Kidney (tissue), 14 donors: ENCODE results near the gene ZNF226. TPM values are rescaled to one million over a fixed set of nuclear protein-coding genes. Genes with fewer than 3 reads are reported as not detected.
"Not testable (repeated sequence)": the region's sequence is repeated elsewhere in the genome, so short reads cannot be mapped to it uniquely, and the experiment has no call there.

Experiments
- DNase-seq, 5 donors: peaks; one replicate each; pipeline ENCODE4 v3.0.0-alpha.2; 2013 to 2020
- FAIRE-seq: peaks from 2 replicates; lab custom pipeline; 2012; peaks lifted over from hg19 to GRCh38; lab: Jason Lieb, UNC
- H3K27ac ChIP-seq, 2 donors: one replicate each; pipeline ENCODE4 v1.7.0; 2013; ENCODE audit warnings: low read depth in 2 of 2, low read length in 2 of 2, inconsistent platforms in 1 of 2
- H3K27me3 ChIP-seq: one replicate; pipeline ENCODE4 v1.7.1; 2013; ENCODE audit warnings: low read length, inconsistent platforms; ENCODE audit not compliant: control insufficient read depth, insufficient read depth
- H3K36me3 ChIP-seq, 3 donors: one replicate each; pipeline versions ENCODE4 v1.7.0 to v1.7.1; 2013; ENCODE audit warnings: low read length in 3 of 3, control low read depth in 1 of 3, inconsistent platforms in 1 of 3; ENCODE audit not compliant: insufficient read depth in 3 of 3, control insufficient read depth in 2 of 3
- H3K4me1 ChIP-seq, 3 donors: one replicate each; pipeline versions ENCODE4 v1.7.0 to v1.7.1; 2013; ENCODE audit warnings: low read length in 3 of 3, inconsistent platforms in 1 of 3, low read depth in 1 of 3; ENCODE audit not compliant: control insufficient read depth in 2 of 3, insufficient read depth in 2 of 3
- H3K4me3 ChIP-seq, 3 donors: one replicate each; pipeline versions ENCODE4 v1.7.0 to v1.8.1; 2013; ENCODE audit warnings: low read length in 3 of 3, control low read depth in 1 of 3, inconsistent platforms in 1 of 3
- H3K9ac ChIP-seq, 3 donors: one replicate each; pipeline versions ENCODE4 v1.7.0 to v1.7.1; 2013; ENCODE audit warnings: low read length in 3 of 3, control low read depth in 1 of 3, inconsistent platforms in 1 of 3
- H3K9me3 ChIP-seq, 3 donors: one replicate each; pipeline versions ENCODE4 v1.7.0 to v1.7.1; 2013; ENCODE audit warnings: low read length in 3 of 3, control low read depth in 1 of 3, inconsistent platforms in 1 of 3; ENCODE audit not compliant: control insufficient read depth in 2 of 3, insufficient read depth in 1 of 3
- CTCF ChIP-seq: IDR thresholded peaks from 3 replicates; pipeline ENCODE4 v1.5.1; 2012; ENCODE audit warnings: mild to moderate bottlenecking, moderate library complexity, borderline replicate concordance; ENCODE audit not compliant: insufficient read depth; ENCODE audit errors: extremely low read depth
- intact Hi-C: fragments of 100-400 bp; cut with DNase I; formaldehyde crosslinking; loops from one replicate; pipeline ENCODE4 v1.11.1; 2022
- polyA plus RNA-seq: library from polyadenylated mRNA; stranded (reverse); fragments of 350-450 nt; fragmentation: Illumina TruSeq; extraction: RNeasy Lipid Tissue Mini Kit (QIAGEN cat#74804); gene quantifications from one replicate; pipeline ENCODE4 v1.2.3, GENCODE V29; 2014; ENCODE audit warnings: low read depth, low replicate concordance; ENCODE audit not compliant: insufficient read depth
- total RNA-seq: library from RNA; stranded (reverse); fragmentation: NEBNext Ultra II Directional; extraction: Animal tissue kit (Norgen Biotek cat#: 25700); gene quantifications from one replicate; pipeline ENCODE4 v1.2.1, GENCODE V29; 2021
- donor health status: control.
- donor health status: control.
- donor health status: control.
- donor health status: control.
- donor health status: control.
- donor health status: DM: yes; HTN: yes; CAD: no.
- donor health status: Normal renal cell carcinoma (clear cell type).

ZNF226 gene
- total and polyA plus RNA-seq, 2 donors from 2014 or later, result 27.4 to 29.3 TPM

- H3K36me3 ChIP-seq, result peaks cover 15 to 62% (median 38%) of the 10 kb centered on the region in 3 donors
- FAIRE-seq (no peak), DNase-seq (no peak)
- peaks cover 3 to 26% (median 10%) of the 10 kb centered on the region in 3 donors for H3K9me3 ChIP-seq
- no peak overlapping the region for H3K27ac ChIP-seq
- intact Hi-C loops, result no loop called here
- no peak overlapping the region for H3K9ac ChIP-seq
- H3K4me3 ChIP-seq, result no peak overlapping the region
- H3K4me1 ChIP-seq, result no peaks in the 10 kb centered on the region
- no peak for TF ChIP-seq CTCF
- H3K27me3 ChIP-seq, result no peaks in the 10 kb centered on the region
These were observed 13.4 kb upstream of the ZNF226 start for GRCh38 chr19:44151491-44151890.

GRCh38 chr19:44156475-44156874 is 8.4 kb upstream of the ZNF226 start:
- no peak for FAIRE-seq
- H3K9ac ChIP-seq, result no peak overlapping the region
- DNase-seq, result no peak
- H3K27ac ChIP-seq, result no peak overlapping the region
- H3K27me3 ChIP-seq, result no peaks in the 10 kb centered on the region
- TF ChIP-seq CTCF, result no peak
- peak overlapping the region in 1 of 3 donors; percentile 5 for H3K4me3 ChIP-seq
- H3K4me1 ChIP-seq, result no peaks in the 10 kb centered on the region
- H3K9me3 ChIP-seq, result peaks cover 15 to 55% (median 29%) of the 10 kb centered on the region in 3 donors
- peaks cover 26 to 42% (median 31%) of the 10 kb centered on the region in 3 donors for H3K36me3 ChIP-seq
- intact Hi-C loops, result no loop called here

- Histone ChIP-seq H3K4me3 (peak overlapping the region in 1 of 3 donors; percentile 89), H3K9ac (no peak overlapping the region), H3K27me3 (no peaks in the 10 kb centered on the region), H3K9me3 (peaks cover 0 to 39% (median 6%) of the 10 kb centered on the region in 3 donors), H3K36me3 (peaks cover 3 to 11% (median 8%) of the 10 kb centered on the region in 3 donors), H3K4me1 (peaks cover 0 to 5% (median 3%) of the 10 kb centered on the region in 3 donors), H3K27ac (no peak overlapping the region)
- TF ChIP-seq CTCF, result no peak
- FAIRE-seq, result no peak
- intact Hi-C loops, result no loop called here
- no peak for DNase-seq
These were observed 1.1 kb upstream of the ZNF226 start for GRCh38 chr19:44163789-44164188.

- Histone ChIP-seq H3K36me3 (peaks cover 4 to 15% (median 8%) of the 10 kb centered on the region in 3 donors), H3K9ac (peak overlapping the region in 1 of 3 donors; percentile 87), H3K4me3 (peak overlapping the region; percentile 89 to 93 (median 91)), H3K4me1 (peaks cover 0 to 5% (median 3%) of the 10 kb centered on the region in 3 donors), H3K9me3 (peaks cover 0 to 35% (median 5%) of the 10 kb centered on the region in 3 donors), H3K27me3 (no peaks in the 10 kb centered on the region), H3K27ac (no peak overlapping the region)
- FAIRE-seq, result no peak
- intact Hi-C loops, result no loop called here
- no peak for DNase-seq
- TF ChIP-seq CTCF, result no peak
These were observed 600 bp upstream of the ZNF226 start for GRCh38 chr19:44164327-44164672.

GRCh38 chr19:44170660-44171059 is 5.8 kb downstream of the ZNF226 start:
- FAIRE-seq, result peak; percentile 71
- peaks cover 46 to 70% (median 52%) of the 10 kb centered on the region in 3 donors for H3K36me3 ChIP-seq
- H3K9me3 ChIP-seq, result peaks cover 8 to 52% (median 39%) of the 10 kb centered on the region in 3 donors
- H3K9ac ChIP-seq, H3K27me3 ChIP-seq, intact Hi-C loops, H3K4me1 ChIP-seq, DNase-seq, H3K27ac ChIP-seq, H3K4me3 ChIP-seq: not testable (repeated sequence)
